DND-41 (cell line): ENCODE results near the gene HMCN2.

Experiments
- ATAC-seq: fragments of 200-7000 bp; cut with Tn5 transposase; 3 replicates; pipeline ENCODE4 v1.9.1; 2021; ENCODE audit warnings: low read depth; ENCODE audit not compliant: insufficient read depth
- DNase-seq: peaks from one replicate; pipeline ENCODE4 v3.0.0-alpha.2; 2020
- H2AFZ ChIP-seq: 2 replicates; pipeline ENCODE4 v1.6.0; 2012; ENCODE audit warnings: low read depth, low read length
- H3K27ac ChIP-seq: 2 replicates; pipeline ENCODE4 v1.5.1; 2012; ENCODE audit warnings: low read length, inconsistent platforms
- H3K27me3 ChIP-seq: fragments of 200-600 bp; sonication (generic); 2 replicates; pipeline ENCODE4 v1.6.0; 2012; ENCODE audit warnings: low read length, mild to moderate bottlenecking, inconsistent platforms; ENCODE audit not compliant: insufficient read depth, poor library complexity
- H3K36me3 ChIP-seq: 2 replicates; pipeline ENCODE4 v1.5.1; 2012; ENCODE audit warnings: low read length, inconsistent platforms; ENCODE audit not compliant: insufficient read depth
- H3K4me1 ChIP-seq: 2 replicates; pipeline ENCODE4 v1.5.1; 2012; ENCODE audit warnings: mild to moderate bottlenecking, low read length; ENCODE audit not compliant: insufficient read depth
- H3K4me2 ChIP-seq: 2 replicates; pipeline ENCODE4 v1.6.0; 2012; ENCODE audit warnings: mild to moderate bottlenecking, moderate library complexity, low read length, inconsistent platforms; ENCODE audit not compliant: insufficient read depth
- H3K4me3 ChIP-seq, 2 experiments: fragments of 200-600 bp in 1 of 2; shearing (Covaris generic) in 1 of 2; 2 replicates each; pipeline ENCODE4 v1.5.1; 2012 to 2016; ENCODE audit warnings: inconsistent platforms in 2 of 2, low read length in 2 of 2, mild to moderate bottlenecking in 2 of 2, low read depth in 1 of 2, moderate library complexity in 1 of 2
- H3K79me2 ChIP-seq: 2 replicates; pipeline ENCODE4 v1.6.0; 2012; ENCODE audit warnings: low read length, inconsistent platforms; ENCODE audit not compliant: insufficient read depth
- H3K9ac ChIP-seq: 2 replicates; pipeline ENCODE4 v1.6.0; 2012; ENCODE audit warnings: low read depth, mild to moderate bottlenecking, inconsistent platforms, low read length, moderate library complexity
- H3K9me3 ChIP-seq: 2 replicates; pipeline ENCODE4 v1.5.1; 2012; ENCODE audit warnings: low read length, moderate library complexity, mild to moderate bottlenecking, inconsistent platforms; ENCODE audit not compliant: insufficient read depth, severe bottlenecking
- H4K20me1 ChIP-seq: 2 replicates; pipeline ENCODE4 v1.6.0; 2012; ENCODE audit warnings: low read length; ENCODE audit not compliant: insufficient read depth
- EZH2 ChIP-seq: IDR thresholded peaks from 3 replicates; pipeline ENCODE4 v1.6.1; 2012; ENCODE audit warnings: borderline replicate concordance, low read depth, mild to moderate bottlenecking, moderate library complexity, low read length, inconsistent platforms; ENCODE audit not compliant: severe bottlenecking
- TF ChIP-seq, protein P1 (sequence below): IDR thresholded peaks from 2 replicates; pipeline ENCODE4 v1.5.1; 2012; ENCODE audit warnings: borderline replicate concordance, low read length, moderate library complexity, mild to moderate bottlenecking; ENCODE audit not compliant: poor library complexity, severe bottlenecking; ENCODE audit errors: extremely low read depth

The HMCN2 gene

GRCh38 chr9:130479587-130479986, 214.0 kb downstream of the HMCN2 start:
- no peak for ATAC-seq
- no peaks in the 10 kb centered on the region for H3K36me3 ChIP-seq
- no peak overlapping the region for H3K4me2 ChIP-seq
- H3K27me3 ChIP-seq = no peaks in the 10 kb centered on the region
- no peaks in the 10 kb centered on the region; the same call in 1 of the 2 replicates for H4K20me1 ChIP-seq
- no peak overlapping the region for H3K4me3 ChIP-seq
- no peak overlapping the region for H2AFZ ChIP-seq
- no peaks in the 10 kb centered on the region for H3K9me3 ChIP-seq
- no peak for DNase-seq
- H3K27ac ChIP-seq = no peak overlapping the region
- no peaks in the 10 kb centered on the region for H3K79me2 ChIP-seq
- H3K4me1 ChIP-seq = no peaks in the 10 kb centered on the region
- TF ChIP-seq, protein P1, sequence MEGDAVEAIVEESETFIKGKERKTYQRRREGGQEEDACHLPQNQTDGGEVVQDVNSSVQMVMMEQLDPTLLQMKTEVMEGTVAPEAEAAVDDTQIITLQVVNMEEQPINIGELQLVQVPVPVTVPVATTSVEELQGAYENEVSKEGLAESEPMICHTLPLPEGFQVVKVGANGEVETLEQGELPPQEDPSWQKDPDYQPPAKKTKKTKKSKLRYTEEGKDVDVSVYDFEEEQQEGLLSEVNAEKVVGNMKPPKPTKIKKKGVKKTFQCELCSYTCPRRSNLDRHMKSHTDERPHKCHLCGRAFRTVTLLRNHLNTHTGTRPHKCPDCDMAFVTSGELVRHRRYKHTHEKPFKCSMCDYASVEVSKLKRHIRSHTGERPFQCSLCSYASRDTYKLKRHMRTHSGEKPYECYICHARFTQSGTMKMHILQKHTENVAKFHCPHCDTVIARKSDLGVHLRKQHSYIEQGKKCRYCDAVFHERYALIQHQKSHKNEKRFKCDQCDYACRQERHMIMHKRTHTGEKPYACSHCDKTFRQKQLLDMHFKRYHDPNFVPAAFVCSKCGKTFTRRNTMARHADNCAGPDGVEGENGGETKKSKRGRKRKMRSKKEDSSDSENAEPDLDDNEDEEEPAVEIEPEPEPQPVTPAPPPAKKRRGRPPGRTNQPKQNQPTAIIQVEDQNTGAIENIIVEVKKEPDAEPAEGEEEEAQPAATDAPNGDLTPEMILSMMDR = no peak
- TF ChIP-seq EZH2 = no peak
- no peak overlapping the region for H3K9ac ChIP-seq

GRCh38 chr9:130480673-130481072, 215.1 kb downstream of the HMCN2 start:
- Histone ChIP-seq H3K4me2 (no peak overlapping the region), H2AFZ (no peak overlapping the region), H3K79me2 (no peaks in the 10 kb centered on the region), H3K36me3 (no peaks in the 10 kb centered on the region), H3K27me3 (no peaks in the 10 kb centered on the region), H3K4me3 (no peak overlapping the region), H4K20me1 (no peaks in the 10 kb centered on the region; the same call in 1 of the 2 replicates), H3K27ac (no peak overlapping the region), H3K4me1 (no peaks in the 10 kb centered on the region), H3K9me3 (no peaks in the 10 kb centered on the region), H3K9ac (no peak overlapping the region)
- no peak for TF ChIP-seq EZH2
- TF ChIP-seq, protein P1 = no peak
- ATAC-seq (no peak), DNase-seq (no peak)

DNA sequence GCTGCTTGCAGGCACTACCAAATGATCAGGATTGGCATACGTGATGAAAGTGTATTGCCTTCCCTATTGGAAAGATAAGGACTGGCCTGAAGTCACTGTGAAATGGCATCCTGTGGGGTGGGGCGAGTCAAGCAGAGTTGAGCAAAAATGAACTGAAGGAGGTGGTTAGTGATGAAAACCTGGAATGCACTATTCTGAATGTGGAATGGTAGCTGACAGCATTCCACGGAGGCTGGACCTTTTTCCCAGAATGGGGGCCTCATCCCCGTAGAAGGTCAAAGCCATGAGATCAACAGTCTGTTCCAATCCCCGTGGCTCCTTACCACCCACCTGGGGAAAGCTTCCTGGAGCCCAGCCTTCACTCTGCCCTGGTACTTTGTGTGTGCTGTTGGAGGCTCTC, 216.9 kb downstream of the HMCN2 start:
- no peak for ATAC-seq
- H3K4me1 ChIP-seq = no peaks in the 10 kb centered on the region
- H3K36me3 ChIP-seq = no peaks in the 10 kb centered on the region
- H3K79me2 ChIP-seq = no peaks in the 10 kb centered on the region
- H4K20me1 ChIP-seq = no peaks in the 10 kb centered on the region
- TF ChIP-seq, protein P1 = no peak
- TF ChIP-seq EZH2 = no peak
- H3K9ac ChIP-seq = no peak overlapping the region
- H3K27ac ChIP-seq = no peak overlapping the region
- no peaks in the 10 kb centered on the region for H3K27me3 ChIP-seq
- H3K4me3 ChIP-seq = no peak overlapping the region
- no peak overlapping the region for H2AFZ ChIP-seq
- no peaks in the 10 kb centered on the region for H3K9me3 ChIP-seq
- DNase-seq = no peak
- no peak overlapping the region for H3K4me2 ChIP-seq
